HCT116 (cell line): ENCODE results near the gene HOXD13. TPM values are rescaled to one million over a fixed set of nuclear protein-coding genes. Genes with fewer than 3 reads are reported as not detected.

ENCODE experiments used
- ATAC-seq: fragments of 200-7000 bp; cut with Tn5 transposase; 2 replicates; pipeline ENCODE4 v1.9.1; 2020; ENCODE audit warnings: mild to moderate bottlenecking, moderate library complexity
- BruUV-seq: library from RNA; stranded (reverse); fragments of 400-500 nt; replicated peaks from 2 replicates; lab custom pipeline; 2021; lab: Mats Ljungman, UMichigan
- CTCF ChIA-PET: fragments of 300-600 bp; sonication (Branson Sonifier 250); formaldehyde crosslinking; loops from one replicate; lab custom pipeline; 2021; ENCODE audit warnings: antibody characterized with exemption; lab: Charles Lee
- POLR2A ChIA-PET: fragments of 300-600, 350-600 bp; sonication (Branson Sonifier 250); formaldehyde crosslinking; loops from one replicate; lab custom pipeline; 2021; ENCODE audit warnings: antibody characterized with exemption; lab: Charles Lee
- RAD21 ChIA-PET, 2 experiments: fragments of 300-600 bp; sonication (Branson Sonifier 250); formaldehyde crosslinking; loops; one replicate each; lab custom pipeline; 2023; ENCODE audit warnings: low total read pairs in 2 of 2; ENCODE audit not compliant: uncharacterized antibody in 2 of 2, unreplicated experiment in 2 of 2, low non-redundant PET in 1 of 2; lab: Charles Lee
- DNase-seq: peaks from one replicate; pipeline ENCODE4 v3.0.0-alpha.2; 2010; ENCODE audit warnings: low read depth, low spot score
- H2AFZ ChIP-seq: fragments of 200-600 bp; shearing (Covaris generic), sonication (generic); 2 replicates; pipeline ENCODE4 v1.6.1; 2017; ENCODE audit warnings: low read depth, mixed run types, mixed read lengths, antibody characterized with exemption, low read length; ENCODE audit not compliant: poor library complexity, severe bottlenecking
- H3K27ac ChIP-seq: 2 replicates; pipeline ENCODE4 v1.5.1; 2012; ENCODE audit warnings: low read depth, low read length
- H3K27me3 ChIP-seq: fragments of 200-600 bp; sonication (generic); 2 replicates; pipeline ENCODE4 v1.6.1; 2016; ENCODE audit warnings: mixed run types, low read length, mixed read lengths; ENCODE audit not compliant: insufficient read depth
- H3K36me3 ChIP-seq, 2 experiments: fragments of 200-500 bp in 1 of 2; fragments of 200-600 bp in 1 of 2; sonication (Bioruptor generic) in 1 of 2; sonication (generic) in 1 of 2; 2 replicates each; pipeline versions ENCODE4 v1.5.1 to v1.6.1; 2014 to 2016; ENCODE audit warnings: low read length in 2 of 2, inconsistent platforms in 1 of 2, mixed read lengths in 1 of 2, mixed run types in 1 of 2; ENCODE audit not compliant: insufficient read depth in 2 of 2, control insufficient read depth in 1 of 2
- H3K4me1 ChIP-seq, 2 experiments: fragments of 200-600 bp in 1 of 2; sonication (generic) in 1 of 2; 2 replicates each; pipeline versions ENCODE4 v1.5.1 to v1.6.1; 2012 to 2017; ENCODE audit warnings: low read length in 2 of 2, inconsistent platforms in 1 of 2, mild to moderate bottlenecking in 1 of 2, mixed read lengths in 1 of 2, mixed run types in 1 of 2, moderate library complexity in 1 of 2; ENCODE audit not compliant: insufficient read depth in 2 of 2, control insufficient read depth in 1 of 2
- H3K4me2 ChIP-seq: fragments of 200-600 bp; sonication (generic); 2 replicates; pipeline ENCODE4 v1.6.1; 2017; ENCODE audit warnings: mixed run types, low read length, mixed read lengths
- H3K4me3 ChIP-seq, 2 experiments: fragments of 200-600 bp in 1 of 2; sonication (generic) in 1 of 2; replicated peaks in 1 of 2; 2 replicates each; pipeline ENCODE4 v1.5.1; 2011 to 2016; ENCODE audit warnings: low read length in 2 of 2, control low read depth in 1 of 2, low read depth in 1 of 2, mild to moderate bottlenecking in 1 of 2, mixed read lengths in 1 of 2, mixed run types in 1 of 2
- H3K79me2 ChIP-seq: fragments of 200-600 bp; sonication (generic); 2 replicates; pipeline ENCODE4 v1.6.1; 2017; ENCODE audit warnings: mild to moderate bottlenecking, mixed run types, low read length, moderate library complexity, mixed read lengths; ENCODE audit not compliant: insufficient read depth
- H3K9ac ChIP-seq: fragments of 200-600 bp; sonication (generic); 2 replicates; pipeline ENCODE4 v1.6.1; 2016; ENCODE audit warnings: low read length, mixed read lengths
- H3K9me2 ChIP-seq: fragments of 200-600 bp; sonication (generic), shearing (Covaris generic); 2 replicates; pipeline ENCODE4 v1.6.1; 2017; ENCODE audit warnings: mixed run types, mild to moderate bottlenecking, moderate library complexity; ENCODE audit not compliant: insufficient read depth
- H3K9me3 ChIP-seq, 2 experiments: fragments of 200-500 bp in 1 of 2; fragments of 200-600 bp in 1 of 2; sonication (Bioruptor generic) in 1 of 2; sonication (generic) in 1 of 2; 2 replicates each; pipeline ENCODE4 v1.6.1; 2014 to 2017; ENCODE audit warnings: low read length in 2 of 2, mixed read lengths in 2 of 2, inconsistent platforms in 1 of 2, low read depth in 1 of 2, mild to moderate bottlenecking in 1 of 2, mixed run types in 1 of 2, moderate library complexity in 1 of 2; ENCODE audit not compliant: control insufficient read depth in 1 of 2, insufficient read depth in 1 of 2
- H4K20me1 ChIP-seq: fragments of 200-600 bp; sonication (generic), shearing (Covaris generic); 2 replicates; pipeline ENCODE4 v1.6.1; 2017; ENCODE audit warnings: mixed run types, mild to moderate bottlenecking, moderate library complexity; ENCODE audit not compliant: insufficient read depth
- CBX3 ChIP-seq: IDR thresholded peaks from 2 replicates; pipeline ENCODE4 v1.6.1; 2012; ENCODE audit warnings: low read depth
- CEBPB ChIP-seq: IDR thresholded peaks from 2 replicates; pipeline ENCODE4 v1.6.1; 2012; ENCODE audit warnings: low read depth
- EGR1 ChIP-seq: IDR thresholded peaks from 2 replicates; pipeline ENCODE4 v1.6.1; 2012; ENCODE audit warnings: low read depth
- EZH2phosphoT487 ChIP-seq: fragments of 200-600 bp; IDR thresholded peaks from 2 replicates; pipeline ENCODE4 v1.6.1; 2018; ENCODE audit warnings: antibody characterized with exemption, borderline replicate concordance
- POLR2A ChIP-seq: IDR thresholded peaks from 2 replicates; pipeline ENCODE4 v1.7.0; 2011; ENCODE audit warnings: borderline replicate concordance; ENCODE audit not compliant: insufficient read depth, insufficient read length; ENCODE audit errors: extremely low read depth
- RAD21 ChIP-seq: IDR thresholded peaks from 2 replicates; pipeline ENCODE4 v1.6.1; 2012; ENCODE audit warnings: low read depth, mild to moderate bottlenecking
- SP1 ChIP-seq: IDR thresholded peaks from 2 replicates; pipeline ENCODE4 v1.6.1; 2012; ENCODE audit warnings: low read depth
- TCF7L2 ChIP-seq: IDR thresholded peaks from 2 replicates; pipeline ENCODE4 v1.7.0; 2011; ENCODE audit warnings: borderline replicate concordance, inconsistent platforms; ENCODE audit not compliant: insufficient read depth, insufficient read length; ENCODE audit errors: extremely low read depth
- YY1 ChIP-seq: IDR thresholded peaks from 2 replicates; pipeline ENCODE4 v1.6.1; 2011; ENCODE audit warnings: low read length, low read depth, moderate library complexity, mild to moderate bottlenecking; ENCODE audit not compliant: insufficient replicate concordance; ENCODE audit errors: extremely low read depth
- ZNF274 ChIP-seq: fragments of 200-500 bp; sonication (Bioruptor generic); IDR thresholded peaks from 2 replicates; pipeline ENCODE4 v1.6.1; 2014; ENCODE audit warnings: mild to moderate bottlenecking, low read depth, low read length, inconsistent platforms
- intact Hi-C: fragments of 100-400 bp; cut with micrococcal nuclease; formaldehyde crosslinking; loops from 2 replicates; pipeline ENCODE4 v1.10.0; 2022
- total RNA-seq: library from RNA; stranded (reverse); gene quantifications from one replicate; pipeline ENCODE4 v1.2.1, GENCODE V29; 2021; ENCODE audit not compliant: unreplicated experiment
- TF ChIP-seq, protein P1 (sequence below): IDR thresholded peaks from 2 replicates; pipeline ENCODE4 v1.6.1; 2012; ENCODE audit warnings: low read depth
- TF ChIP-seq, protein P2 (sequence below): IDR thresholded peaks from 2 replicates; pipeline ENCODE4 v1.6.1; 2012
- TF ChIP-seq, protein P3 (sequence below), 3 experiments: fragments of 200-600 bp in 1 of 3; sonication (generic) in 1 of 3; IDR thresholded peaks in 2 of 3; conservative IDR thresholded peaks in 1 of 3; 2 replicates each; pipeline ENCODE4 v1.5.1; 2012 to 2017; ENCODE audit warnings: low read depth in 2 of 3, low read length in 2 of 3, antibody characterized with exemption in 1 of 3, borderline replicate concordance in 1 of 3, control low read depth in 1 of 3, mild to moderate bottlenecking in 1 of 3, mixed read lengths in 1 of 3, mixed run types in 1 of 3, moderate library complexity in 1 of 3; ENCODE audit not compliant: insufficient read depth in 1 of 3
- TF ChIP-seq, protein P4 (sequence below): IDR thresholded peaks from 2 replicates; pipeline ENCODE4 v1.6.1; 2011; ENCODE audit warnings: mild to moderate bottlenecking, low read length, moderate library complexity; ENCODE audit not compliant: insufficient replicate concordance; ENCODE audit errors: extremely low read depth

The HOXD13 gene
- total RNA-seq, 1 experiment from 2014 or later, result not detected

DNA sequence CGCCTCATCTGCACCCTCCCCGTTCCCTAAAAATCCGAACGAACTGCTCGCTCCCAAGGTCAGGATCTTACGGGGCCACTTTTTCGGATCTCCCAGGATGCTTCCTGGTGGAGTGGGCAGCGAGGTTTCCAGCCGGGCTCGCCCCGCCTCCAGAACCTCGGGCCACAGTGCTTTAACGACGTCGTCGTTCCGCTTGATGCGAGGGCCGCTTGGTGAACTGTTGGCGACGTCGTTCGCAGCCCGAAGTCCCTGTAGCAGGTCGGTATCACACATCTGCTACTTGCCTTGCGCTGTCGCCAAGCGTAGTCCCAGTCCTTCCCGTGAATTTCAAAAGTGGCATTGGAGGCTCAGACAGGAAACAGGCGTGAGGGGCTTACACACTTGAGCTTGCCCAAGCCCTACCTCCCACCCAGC, 24.1 kb upstream of the HOXD13 start:
- ATAC-seq (no peak), DNase-seq (no peak)
- ChIA-PET CTCF (no interaction called here), RAD21 (no interaction called here), POLR2A (no interaction called here)
- no peak overlapping the region for H2AFZ ChIP-seq
- no peaks in the 10 kb centered on the region for H3K79me2 ChIP-seq
- no peak overlapping the region for H3K4me2 ChIP-seq
- H3K9me3 ChIP-seq, result no peaks in the 10 kb centered on the region
- H3K27ac ChIP-seq, result no peak overlapping the region
- no peak overlapping the region for H3K4me3 ChIP-seq
- H3K36me3 ChIP-seq, result no peaks in the 10 kb centered on the region
- intact Hi-C loops, result no loop called here
- H3K9ac ChIP-seq, result no peak overlapping the region
- no peaks in the 10 kb centered on the region for H3K9me2 ChIP-seq
- TF ChIP-seq, protein P1, sequence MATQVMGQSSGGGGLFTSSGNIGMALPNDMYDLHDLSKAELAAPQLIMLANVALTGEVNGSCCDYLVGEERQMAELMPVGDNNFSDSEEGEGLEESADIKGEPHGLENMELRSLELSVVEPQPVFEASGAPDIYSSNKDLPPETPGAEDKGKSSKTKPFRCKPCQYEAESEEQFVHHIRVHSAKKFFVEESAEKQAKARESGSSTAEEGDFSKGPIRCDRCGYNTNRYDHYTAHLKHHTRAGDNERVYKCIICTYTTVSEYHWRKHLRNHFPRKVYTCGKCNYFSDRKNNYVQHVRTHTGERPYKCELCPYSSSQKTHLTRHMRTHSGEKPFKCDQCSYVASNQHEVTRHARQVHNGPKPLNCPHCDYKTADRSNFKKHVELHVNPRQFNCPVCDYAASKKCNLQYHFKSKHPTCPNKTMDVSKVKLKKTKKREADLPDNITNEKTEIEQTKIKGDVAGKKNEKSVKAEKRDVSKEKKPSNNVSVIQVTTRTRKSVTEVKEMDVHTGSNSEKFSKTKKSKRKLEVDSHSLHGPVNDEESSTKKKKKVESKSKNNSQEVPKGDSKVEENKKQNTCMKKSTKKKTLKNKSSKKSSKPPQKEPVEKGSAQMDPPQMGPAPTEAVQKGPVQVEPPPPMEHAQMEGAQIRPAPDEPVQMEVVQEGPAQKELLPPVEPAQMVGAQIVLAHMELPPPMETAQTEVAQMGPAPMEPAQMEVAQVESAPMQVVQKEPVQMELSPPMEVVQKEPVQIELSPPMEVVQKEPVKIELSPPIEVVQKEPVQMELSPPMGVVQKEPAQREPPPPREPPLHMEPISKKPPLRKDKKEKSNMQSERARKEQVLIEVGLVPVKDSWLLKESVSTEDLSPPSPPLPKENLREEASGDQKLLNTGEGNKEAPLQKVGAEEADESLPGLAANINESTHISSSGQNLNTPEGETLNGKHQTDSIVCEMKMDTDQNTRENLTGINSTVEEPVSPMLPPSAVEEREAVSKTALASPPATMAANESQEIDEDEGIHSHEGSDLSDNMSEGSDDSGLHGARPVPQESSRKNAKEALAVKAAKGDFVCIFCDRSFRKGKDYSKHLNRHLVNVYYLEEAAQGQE, result no peak
- TF ChIP-seq, protein P2, sequence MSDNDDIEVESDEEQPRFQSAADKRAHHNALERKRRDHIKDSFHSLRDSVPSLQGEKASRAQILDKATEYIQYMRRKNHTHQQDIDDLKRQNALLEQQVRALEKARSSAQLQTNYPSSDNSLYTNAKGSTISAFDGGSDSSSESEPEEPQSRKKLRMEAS, result no peak
- TF ChIP-seq EGR1 (no peak), YY1 (no peak), SP1 (no peak), TCF7L2 (no peak), EZH2phosphoT487 (no peak), RAD21 (no peak), CBX3 (no peak), POLR2A (no peak), CEBPB (no peak), ZNF274 (no peak)
- TF ChIP-seq, protein P3, sequence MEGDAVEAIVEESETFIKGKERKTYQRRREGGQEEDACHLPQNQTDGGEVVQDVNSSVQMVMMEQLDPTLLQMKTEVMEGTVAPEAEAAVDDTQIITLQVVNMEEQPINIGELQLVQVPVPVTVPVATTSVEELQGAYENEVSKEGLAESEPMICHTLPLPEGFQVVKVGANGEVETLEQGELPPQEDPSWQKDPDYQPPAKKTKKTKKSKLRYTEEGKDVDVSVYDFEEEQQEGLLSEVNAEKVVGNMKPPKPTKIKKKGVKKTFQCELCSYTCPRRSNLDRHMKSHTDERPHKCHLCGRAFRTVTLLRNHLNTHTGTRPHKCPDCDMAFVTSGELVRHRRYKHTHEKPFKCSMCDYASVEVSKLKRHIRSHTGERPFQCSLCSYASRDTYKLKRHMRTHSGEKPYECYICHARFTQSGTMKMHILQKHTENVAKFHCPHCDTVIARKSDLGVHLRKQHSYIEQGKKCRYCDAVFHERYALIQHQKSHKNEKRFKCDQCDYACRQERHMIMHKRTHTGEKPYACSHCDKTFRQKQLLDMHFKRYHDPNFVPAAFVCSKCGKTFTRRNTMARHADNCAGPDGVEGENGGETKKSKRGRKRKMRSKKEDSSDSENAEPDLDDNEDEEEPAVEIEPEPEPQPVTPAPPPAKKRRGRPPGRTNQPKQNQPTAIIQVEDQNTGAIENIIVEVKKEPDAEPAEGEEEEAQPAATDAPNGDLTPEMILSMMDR (IDR thresholded peaks at IDR 0.05 in 2 of 3, conservative IDR thresholded peaks at IDR 0.05 in 1 of 3; ENCODE audit: borderline replicate concordance in 1 of 3, insufficient read depth in 1 of 3, low read depth in 2 of 3, low read length in 2 of 3), result no peak
- TF ChIP-seq, protein P4, sequence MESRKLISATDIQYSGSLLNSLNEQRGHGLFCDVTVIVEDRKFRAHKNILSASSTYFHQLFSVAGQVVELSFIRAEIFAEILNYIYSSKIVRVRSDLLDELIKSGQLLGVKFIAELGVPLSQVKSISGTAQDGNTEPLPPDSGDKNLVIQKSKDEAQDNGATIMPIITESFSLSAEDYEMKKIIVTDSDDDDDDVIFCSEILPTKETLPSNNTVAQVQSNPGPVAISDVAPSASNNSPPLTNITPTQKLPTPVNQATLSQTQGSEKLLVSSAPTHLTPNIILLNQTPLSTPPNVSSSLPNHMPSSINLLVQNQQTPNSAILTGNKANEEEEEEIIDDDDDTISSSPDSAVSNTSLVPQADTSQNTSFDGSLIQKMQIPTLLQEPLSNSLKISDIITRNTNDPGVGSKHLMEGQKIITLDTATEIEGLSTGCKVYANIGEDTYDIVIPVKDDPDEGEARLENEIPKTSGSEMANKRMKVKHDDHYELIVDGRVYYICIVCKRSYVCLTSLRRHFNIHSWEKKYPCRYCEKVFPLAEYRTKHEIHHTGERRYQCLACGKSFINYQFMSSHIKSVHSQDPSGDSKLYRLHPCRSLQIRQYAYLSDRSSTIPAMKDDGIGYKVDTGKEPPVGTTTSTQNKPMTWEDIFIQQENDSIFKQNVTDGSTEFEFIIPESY, result no peak
- BruUV-seq, result no TSS peak
- no peaks in the 10 kb centered on the region for H3K4me1 ChIP-seq
- H3K27me3 ChIP-seq, result no peaks in the 10 kb centered on the region
- no peaks in the 10 kb centered on the region for H4K20me1 ChIP-seq
